ENCODE data around the gene VSX1.

VSX1 gene

DNA sequence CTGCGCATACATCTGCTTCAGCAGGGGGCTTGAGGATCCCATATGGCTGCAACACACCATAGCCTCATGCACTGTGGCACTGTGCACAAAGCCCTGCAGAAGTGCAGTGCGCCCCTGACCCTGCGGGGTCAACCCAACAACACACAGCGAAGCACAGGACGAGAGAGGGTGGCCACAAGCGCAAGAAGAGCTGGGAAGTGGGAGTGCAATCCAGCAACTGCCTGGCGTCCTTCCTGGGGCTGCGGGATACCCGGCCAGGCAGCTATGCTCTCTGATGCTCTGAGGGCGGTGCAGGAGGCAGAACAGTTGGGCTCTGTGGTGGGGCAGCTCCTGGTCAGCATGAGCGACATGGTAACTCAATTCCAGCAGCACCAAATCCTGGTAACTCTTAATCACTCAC is 18.4 kb downstream of the VSX1 start:
- no peak for DNase-seq (ENCODE audit: low spot score)
- in situ Hi-C loops (cut with MboI; ENCODE audit: low pct_unique_long_range_greater_than_20kb, low sequenced_read_pairs, unreplicated experiment), result loop anchor here (5.0 kb wide), 1 partner anchor 66 kb away; no protein-coding TSS in a partner anchor
- TF ChIP-seq, protein P1, sequence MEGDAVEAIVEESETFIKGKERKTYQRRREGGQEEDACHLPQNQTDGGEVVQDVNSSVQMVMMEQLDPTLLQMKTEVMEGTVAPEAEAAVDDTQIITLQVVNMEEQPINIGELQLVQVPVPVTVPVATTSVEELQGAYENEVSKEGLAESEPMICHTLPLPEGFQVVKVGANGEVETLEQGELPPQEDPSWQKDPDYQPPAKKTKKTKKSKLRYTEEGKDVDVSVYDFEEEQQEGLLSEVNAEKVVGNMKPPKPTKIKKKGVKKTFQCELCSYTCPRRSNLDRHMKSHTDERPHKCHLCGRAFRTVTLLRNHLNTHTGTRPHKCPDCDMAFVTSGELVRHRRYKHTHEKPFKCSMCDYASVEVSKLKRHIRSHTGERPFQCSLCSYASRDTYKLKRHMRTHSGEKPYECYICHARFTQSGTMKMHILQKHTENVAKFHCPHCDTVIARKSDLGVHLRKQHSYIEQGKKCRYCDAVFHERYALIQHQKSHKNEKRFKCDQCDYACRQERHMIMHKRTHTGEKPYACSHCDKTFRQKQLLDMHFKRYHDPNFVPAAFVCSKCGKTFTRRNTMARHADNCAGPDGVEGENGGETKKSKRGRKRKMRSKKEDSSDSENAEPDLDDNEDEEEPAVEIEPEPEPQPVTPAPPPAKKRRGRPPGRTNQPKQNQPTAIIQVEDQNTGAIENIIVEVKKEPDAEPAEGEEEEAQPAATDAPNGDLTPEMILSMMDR (IDR thresholded peaks at IDR 0.05; ENCODE audit: extremely low read depth, insufficient read depth, missing control alignments), result no peak

DNA sequence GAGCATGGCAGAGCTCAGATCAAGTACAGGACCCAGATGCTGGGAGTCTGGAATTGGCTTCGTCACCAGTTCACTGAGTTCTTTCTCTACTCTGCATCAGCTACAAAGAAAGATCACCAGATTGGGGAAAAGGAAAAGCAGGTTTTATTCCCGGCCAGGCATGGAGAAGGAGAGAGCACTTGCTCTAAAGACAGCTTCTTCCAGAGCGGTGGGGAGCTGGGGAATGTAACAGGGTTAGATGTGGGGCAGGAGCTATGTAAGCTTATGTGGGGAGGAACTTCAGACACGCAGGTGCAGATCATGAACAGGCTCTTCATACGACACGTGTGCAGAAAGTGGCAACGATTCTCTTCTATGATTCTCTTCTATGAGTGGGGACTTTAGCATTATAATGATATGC is 19.1 kb downstream of the VSX1 start:
- DNase-seq (ENCODE audit: low spot score), result no peak
- TF ChIP-seq, protein P1 (IDR thresholded peaks at IDR 0.05; ENCODE audit: extremely low read depth, insufficient read depth, missing control alignments), result no peak
- in situ Hi-C loops (cut with MboI; ENCODE audit: low pct_unique_long_range_greater_than_20kb, low sequenced_read_pairs, unreplicated experiment), result loop anchor here (5.0 kb wide), 1 partner anchor 66 kb away; no protein-coding TSS in a partner anchor

DNA sequence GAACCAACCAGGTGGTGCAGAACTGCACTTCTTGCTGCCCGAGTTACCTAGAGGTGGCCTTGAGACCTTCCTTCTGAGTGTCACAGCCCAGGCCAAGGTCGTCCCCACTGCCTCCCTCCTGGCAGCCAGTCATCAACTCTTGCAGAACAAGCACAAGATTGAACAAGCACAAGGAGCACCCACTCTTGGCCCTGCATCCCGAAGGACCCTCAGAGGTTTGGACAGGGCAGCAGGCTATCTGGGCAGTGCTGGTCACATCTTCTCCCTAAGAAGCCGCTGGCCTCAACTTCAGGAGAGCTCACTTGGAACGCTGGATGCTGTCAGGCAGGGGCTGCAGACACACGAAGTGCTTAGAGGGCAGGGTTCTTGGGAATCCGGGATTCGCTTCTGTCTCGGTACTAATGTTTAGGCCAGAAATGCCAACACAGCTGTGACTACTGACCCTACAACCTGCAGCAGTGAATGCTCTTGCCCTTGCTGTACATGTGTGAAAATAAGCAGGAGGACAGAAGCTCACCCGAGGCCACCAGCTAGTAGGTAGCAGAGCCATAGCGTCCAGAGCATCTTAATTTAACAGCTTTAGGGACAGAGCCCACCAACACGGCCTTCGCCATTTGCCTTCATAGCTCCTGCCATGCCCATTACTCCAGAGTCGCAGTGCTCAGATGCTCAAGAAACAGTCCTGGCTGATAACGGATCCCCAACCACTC is 20.0 kb downstream of the VSX1 start:
- TF ChIP-seq, protein P1 (IDR thresholded peaks at IDR 0.05; ENCODE audit: extremely low read depth, insufficient read depth, missing control alignments), result no peak
- DNase-seq (ENCODE audit: low spot score), result no peak
- in situ Hi-C loops (cut with MboI; ENCODE audit: low pct_unique_long_range_greater_than_20kb, low sequenced_read_pairs, unreplicated experiment), result loop anchor here (5.0 kb wide), 1 partner anchor 65 kb away; no protein-coding TSS in a partner anchor

DNA sequence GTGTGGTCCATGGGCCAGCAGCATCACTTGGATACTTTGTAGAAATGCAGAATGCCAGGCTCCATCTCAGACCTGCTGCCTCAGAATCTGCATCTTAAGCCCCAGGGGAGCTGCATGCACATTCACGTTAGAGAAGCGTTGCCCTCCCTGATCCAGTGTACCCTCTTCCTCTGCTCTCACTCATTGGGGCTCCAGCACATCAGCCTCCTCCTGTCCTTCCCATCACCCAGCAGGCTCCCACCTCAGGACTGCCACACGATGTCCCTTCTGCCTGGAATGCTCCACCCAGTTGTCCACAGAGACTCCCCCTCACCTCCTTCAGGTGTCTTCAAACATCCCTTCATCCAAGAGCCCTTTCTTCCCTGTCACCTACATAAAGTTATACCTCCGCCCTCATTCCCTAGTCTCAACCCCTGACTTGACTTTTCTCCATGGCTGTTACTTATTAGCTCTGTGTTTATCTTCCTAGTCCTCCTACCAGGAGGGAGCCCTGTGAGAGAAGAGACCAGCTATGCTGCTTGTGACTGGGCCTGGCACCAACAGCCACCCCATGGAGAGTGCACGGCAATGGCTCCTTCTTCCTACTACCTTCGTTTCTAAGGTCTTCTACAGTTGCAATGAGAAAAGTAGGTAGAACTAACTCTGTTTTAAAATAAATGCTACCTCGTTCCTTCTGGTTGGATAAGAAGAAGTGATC is 20.7 kb downstream of the VSX1 start:
- no peak for DNase-seq (ENCODE audit: low spot score)
- in situ Hi-C loops (cut with MboI; ENCODE audit: low pct_unique_long_range_greater_than_20kb, low sequenced_read_pairs, unreplicated experiment), result loop anchor here (5.0 kb wide), 1 partner anchor 64 kb away; no protein-coding TSS in a partner anchor
- TF ChIP-seq, protein P1 (IDR thresholded peaks at IDR 0.05; ENCODE audit: extremely low read depth, insufficient read depth, missing control alignments), result no peak

DNA sequence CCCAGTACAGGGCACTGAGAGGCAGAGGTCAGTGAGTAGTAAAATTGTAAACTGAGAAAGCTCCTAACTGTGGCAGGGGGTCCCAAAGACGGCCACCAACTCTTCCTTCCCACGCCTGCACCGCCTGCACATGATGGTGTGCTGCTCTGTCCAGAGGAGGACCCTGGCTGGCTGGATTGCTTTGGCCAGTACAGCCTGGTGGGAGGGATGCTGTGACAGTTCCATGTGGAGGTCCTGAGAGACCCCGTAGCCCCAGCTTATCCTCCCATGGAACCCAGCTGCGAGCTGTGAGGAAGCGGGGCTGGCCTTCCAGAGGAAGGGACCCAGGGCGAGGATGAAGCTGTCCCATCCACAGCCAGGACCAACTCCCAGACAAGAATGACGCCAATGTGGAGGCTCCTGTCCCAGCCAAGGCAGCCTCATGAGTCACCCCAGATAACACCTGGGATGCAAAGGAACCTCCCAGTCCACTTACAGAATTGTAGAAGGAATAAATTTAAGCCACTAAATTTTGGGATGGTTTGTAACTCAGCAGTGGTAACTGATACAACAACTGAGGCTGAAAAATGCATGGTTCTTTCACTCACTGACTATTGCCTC is 22.0 kb downstream of the VSX1 start:
- TF ChIP-seq, protein P1 (IDR thresholded peaks at IDR 0.05; ENCODE audit: extremely low read depth, insufficient read depth, missing control alignments), result no peak
- no peak for DNase-seq (ENCODE audit: low spot score)
- in situ Hi-C loops (cut with MboI; ENCODE audit: low pct_unique_long_range_greater_than_20kb, low sequenced_read_pairs, unreplicated experiment), result loop anchor here (5.0 kb wide), 1 partner anchor 63 kb away; no protein-coding TSS in a partner anchor
